ENCODE data around the gene PSPN. TPM values are rescaled to one million over a fixed set of nuclear protein-coding genes. Genes with fewer than 3 reads are reported as not detected.
A peak's percentile ranks its signal among the peaks of the same experiment; 100 is the strongest.

The PSPN gene
- total RNA-seq, 1 experiment from 2014 or later, result 1.9 TPM

DNA sequence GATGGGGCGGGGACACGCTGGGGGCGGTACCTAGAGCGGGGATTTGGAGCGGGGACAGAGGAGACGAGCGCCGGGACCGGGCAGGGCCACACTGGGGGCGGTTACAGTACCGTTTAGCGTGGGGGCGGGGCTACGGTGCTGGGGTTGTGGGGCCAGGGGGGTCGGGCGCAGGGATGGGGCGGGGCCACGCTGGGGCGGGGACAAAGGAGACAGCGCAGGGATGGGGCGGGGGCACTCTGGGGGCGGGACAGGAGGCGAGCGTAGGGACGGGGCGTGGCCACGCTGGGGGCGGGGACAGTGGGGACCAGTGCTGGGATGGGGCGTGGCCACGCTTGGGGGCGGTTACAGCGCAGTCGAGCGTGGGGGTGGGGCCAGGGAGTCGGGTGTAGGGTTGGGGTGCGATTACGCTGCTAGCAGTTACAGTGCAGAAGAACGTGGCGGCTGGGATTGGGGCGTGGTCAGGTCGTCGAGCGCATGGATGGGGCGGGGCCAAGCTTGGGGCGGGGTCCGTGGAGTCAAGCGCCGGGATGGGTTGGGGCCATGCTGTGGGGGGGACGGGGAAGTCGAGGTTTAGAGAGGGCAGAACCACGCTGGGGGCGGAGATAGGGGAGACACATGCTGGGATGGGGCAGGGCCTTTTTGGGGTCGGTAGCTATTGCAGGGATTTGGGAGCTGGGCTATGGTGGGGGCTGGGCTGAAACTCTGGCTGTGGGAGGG is 2.5 kb downstream of the PSPN start:
- peak; percentile 78 for ATAC-seq

DNA sequence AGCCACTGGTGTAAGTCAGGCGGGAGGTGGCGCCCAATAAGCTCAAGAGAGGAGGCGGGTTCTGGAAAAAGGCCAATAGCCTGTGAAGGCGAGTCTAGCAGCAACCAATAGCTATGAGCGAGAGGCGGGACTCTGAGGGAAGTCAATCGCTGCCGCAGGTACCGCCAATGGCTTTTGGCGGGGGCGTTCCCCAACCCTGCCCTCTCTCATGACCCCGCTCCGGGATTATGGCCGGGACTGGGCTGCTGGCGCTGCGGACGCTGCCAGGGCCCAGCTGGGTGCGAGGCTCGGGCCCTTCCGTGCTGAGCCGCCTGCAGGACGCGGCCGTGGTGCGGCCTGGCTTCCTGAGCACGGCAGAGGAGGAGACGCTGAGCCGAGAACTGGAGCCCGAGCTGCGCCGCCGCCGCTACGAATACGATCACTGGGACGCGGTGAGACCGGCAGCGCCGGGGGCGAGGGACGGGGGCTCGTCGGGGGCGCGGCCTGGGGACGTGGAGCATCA is 3.1 kb downstream of the PSPN start, which contains the start of gene ALKBH7:
ALKBH7 (plus strand) TSS at position 201 of the 502 bp plus-strand sequence; CDS start at position 228, 27 bp downstream.
- peaks cover 17% of the 10 kb centered on the region for H3K4me1 Mint-ChIP-seq
- H3K4me3 Mint-ChIP-seq, result peak within 1 kb of the TSS; percentile 85
- H3K9me3 Mint-ChIP-seq, result no peaks in the 10 kb centered on the region
- DNase-seq (ENCODE audit: low spot score) (peak; percentile 96), ATAC-seq (peak; percentile 74)
- H3K36me3 Mint-ChIP-seq, result peaks cover 5% of the 10 kb centered on the region
- peak within 1 kb of the TSS; percentile 99 for H3K27ac Mint-ChIP-seq
- H3K27me3 Mint-ChIP-seq (ENCODE audit: low read depth), result no peaks in the 10 kb centered on the region
- POLR2A ChIA-PET, result interaction anchor here (0.6 to 1.9 kb wide), 11 partner anchors 9 to 395 kb away, joined by 3 to 11 read pairs (median 4); partner anchors contain the start of genes CLPP, GTF2F1, KHSRP and SH2D3A
- CTCF ChIA-PET, result interaction anchor here (0.8 to 4.0 kb wide), 15 partner anchors 12 to 491 kb away, joined by 3 to 18 read pairs (median 4); partner anchors contain the start of genes CLPP and KHSRP
- TF ChIP-seq ZBTB21 (CRISPR knock-in tag; IDR thresholded peaks at IDR 0.05; ENCODE audit: borderline replicate concordance) (0 out of 2 replicates have a peak, but pooled peaks have one; percentile 61), CREB1 (CRISPR knock-in tag; IDR thresholded peaks at IDR 0.05) (no peak), EMX1 (CRISPR knock-in tag; IDR thresholded peaks at IDR 0.05) (no peak), ELF4 (CRISPR knock-in tag; IDR thresholded peaks at IDR 0.05; ENCODE audit: low read depth) (no peak), ZNF219 (CRISPR knock-in tag; IDR thresholded peaks at IDR 0.05; ENCODE audit: borderline replicate concordance) (no peak), ESRRA (CRISPR knock-in tag; IDR thresholded peaks at IDR 0.05; ENCODE audit: borderline replicate concordance) (peak; percentile 82; the same call in 1 of the 2 replicates), FOXJ3 (CRISPR knock-in tag; IDR thresholded peaks at IDR 0.05; ENCODE audit: borderline replicate concordance) (no peak), NFE2L1 (CRISPR knock-in tag; IDR thresholded peaks at IDR 0.05) (no peak), FOXP1 (CRISPR knock-in tag; IDR thresholded peaks at IDR 0.05; ENCODE audit: borderline replicate concordance) (0 out of 2 replicates have a peak, but pooled peaks have one; percentile 75), ZNF263 (CRISPR knock-in tag; IDR thresholded peaks at IDR 0.05; ENCODE audit: low read depth) (no peak), STAT6 (CRISPR knock-in tag; conservative IDR thresholded peaks at IDR 0.05; ENCODE audit: low read depth) (no peak), ZNF512 (CRISPR knock-in tag; IDR thresholded peaks at IDR 0.05; ENCODE audit: borderline replicate concordance) (no peak)
- TF ChIP-seq, protein P1, sequence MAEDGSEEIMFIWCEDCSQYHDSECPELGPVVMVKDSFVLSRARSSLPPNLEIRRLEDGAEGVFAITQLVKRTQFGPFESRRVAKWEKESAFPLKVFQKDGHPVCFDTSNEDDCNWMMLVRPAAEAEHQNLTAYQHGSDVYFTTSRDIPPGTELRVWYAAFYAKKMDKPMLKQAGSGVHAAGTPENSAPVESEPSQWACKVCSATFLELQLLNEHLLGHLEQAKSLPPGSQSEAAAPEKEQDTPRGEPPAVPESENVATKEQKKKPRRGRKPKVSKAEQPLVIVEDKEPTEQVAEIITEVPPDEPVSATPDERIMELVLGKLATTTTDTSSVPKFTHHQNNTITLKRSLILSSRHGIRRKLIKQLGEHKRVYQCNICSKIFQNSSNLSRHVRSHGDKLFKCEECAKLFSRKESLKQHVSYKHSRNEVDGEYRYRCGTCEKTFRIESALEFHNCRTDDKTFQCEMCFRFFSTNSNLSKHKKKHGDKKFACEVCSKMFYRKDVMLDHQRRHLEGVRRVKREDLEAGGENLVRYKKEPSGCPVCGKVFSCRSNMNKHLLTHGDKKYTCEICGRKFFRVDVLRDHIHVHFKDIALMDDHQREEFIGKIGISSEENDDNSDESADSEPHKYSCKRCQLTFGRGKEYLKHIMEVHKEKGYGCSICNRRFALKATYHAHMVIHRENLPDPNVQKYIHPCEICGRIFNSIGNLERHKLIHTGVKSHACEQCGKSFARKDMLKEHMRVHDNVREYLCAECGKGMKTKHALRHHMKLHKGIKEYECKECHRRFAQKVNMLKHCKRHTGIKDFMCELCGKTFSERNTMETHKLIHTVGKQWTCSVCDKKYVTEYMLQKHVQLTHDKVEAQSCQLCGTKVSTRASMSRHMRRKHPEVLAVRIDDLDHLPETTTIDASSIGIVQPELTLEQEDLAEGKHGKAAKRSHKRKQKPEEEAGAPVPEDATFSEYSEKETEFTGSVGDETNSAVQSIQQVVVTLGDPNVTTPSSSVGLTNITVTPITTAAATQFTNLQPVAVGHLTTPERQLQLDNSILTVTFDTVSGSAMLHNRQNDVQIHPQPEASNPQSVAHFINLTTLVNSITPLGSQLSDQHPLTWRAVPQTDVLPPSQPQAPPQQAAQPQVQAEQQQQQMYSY (CRISPR knock-in tag; IDR thresholded peaks at IDR 0.05), result no peak
- TF ChIP-seq, protein P2, sequence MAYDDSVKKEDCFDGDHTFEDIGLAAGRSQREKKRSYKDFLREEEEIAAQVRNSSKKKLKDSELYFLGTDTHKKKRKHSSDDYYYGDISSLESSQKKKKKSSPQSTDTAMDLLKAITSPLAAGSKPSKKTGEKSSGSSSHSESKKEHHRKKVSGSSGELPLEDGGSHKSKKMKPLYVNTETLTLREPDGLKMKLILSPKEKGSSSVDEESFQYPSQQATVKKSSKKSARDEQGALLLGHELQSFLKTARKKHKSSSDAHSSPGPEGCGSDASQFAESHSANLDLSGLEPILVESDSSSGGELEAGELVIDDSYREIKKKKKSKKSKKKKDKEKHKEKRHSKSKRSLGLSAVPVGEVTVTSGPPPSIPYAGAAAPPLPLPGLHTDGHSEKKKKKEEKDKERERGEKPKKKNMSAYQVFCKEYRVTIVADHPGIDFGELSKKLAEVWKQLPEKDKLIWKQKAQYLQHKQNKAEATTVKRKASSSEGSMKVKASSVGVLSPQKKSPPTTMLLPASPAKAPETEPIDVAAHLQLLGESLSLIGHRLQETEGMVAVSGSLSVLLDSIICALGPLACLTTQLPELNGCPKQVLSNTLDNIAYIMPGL (CRISPR knock-in tag; IDR thresholded peaks at IDR 0.05), result peak; percentile 77; the same call in 1 of the 2 replicates
- TF ChIP-seq, protein P3, sequence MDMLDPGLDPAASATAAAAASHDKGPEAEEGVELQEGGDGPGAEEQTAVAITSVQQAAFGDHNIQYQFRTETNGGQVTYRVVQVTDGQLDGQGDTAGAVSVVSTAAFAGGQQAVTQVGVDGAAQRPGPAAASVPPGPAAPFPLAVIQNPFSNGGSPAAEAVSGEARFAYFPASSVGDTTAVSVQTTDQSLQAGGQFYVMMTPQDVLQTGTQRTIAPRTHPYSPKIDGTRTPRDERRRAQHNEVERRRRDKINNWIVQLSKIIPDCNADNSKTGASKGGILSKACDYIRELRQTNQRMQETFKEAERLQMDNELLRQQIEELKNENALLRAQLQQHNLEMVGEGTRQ (CRISPR knock-in tag; IDR thresholded peaks at IDR 0.05), result no peak

More for the DNA sequence above, 2.5 kb downstream of the PSPN start:
- TF ChIP-seq MXD4 (CRISPR knock-in tag; IDR thresholded peaks at IDR 0.05; ENCODE audit: borderline replicate concordance) (no peak), OVOL2 (CRISPR knock-in tag; IDR thresholded peaks at IDR 0.05; ENCODE audit: borderline replicate concordance) (no peak), TP53 (CRISPR knock-in tag; IDR thresholded peaks at IDR 0.05) (0 out of 2 replicates have a peak, but pooled peaks have one; percentile 38), MYBL2 (CRISPR knock-in tag; IDR thresholded peaks at IDR 0.05) (no peak), GTF2I (CRISPR knock-in tag; conservative IDR thresholded peaks at IDR 0.05) (no peak), E2F5 (CRISPR knock-in tag; IDR thresholded peaks at IDR 0.05) (no peak), CBFB (CRISPR knock-in tag; IDR thresholded peaks at IDR 0.05; ENCODE audit: low read depth) (no peak)
- TF ChIP-seq, protein P4, sequence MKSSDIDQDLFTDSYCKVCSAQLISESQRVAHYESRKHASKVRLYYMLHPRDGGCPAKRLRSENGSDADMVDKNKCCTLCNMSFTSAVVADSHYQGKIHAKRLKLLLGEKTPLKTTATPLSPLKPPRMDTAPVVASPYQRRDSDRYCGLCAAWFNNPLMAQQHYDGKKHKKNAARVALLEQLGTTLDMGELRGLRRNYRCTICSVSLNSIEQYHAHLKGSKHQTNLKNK (CRISPR knock-in tag; IDR thresholded peaks at IDR 0.05), result no peak
- Mint-ChIP-seq H3K27ac (peak overlapping the region; percentile 94), H3K9me3 (no peaks in the 10 kb centered on the region), H3K27me3 (ENCODE audit: low read depth) (no peaks in the 10 kb centered on the region), H3K4me3 (peak overlapping the region; percentile 85), H3K36me3 (peaks cover 2% of the 10 kb centered on the region), H3K4me1 (peaks cover 17% of the 10 kb centered on the region)
- ChIA-PET POLR2A (interaction anchor here (0.5 to 1.9 kb wide), 12 partner anchors 10 to 394 kb away, joined by 3 to 11 read pairs (median 4); partner anchors contain the start of genes CLPP, GTF2F1 and SH2D3A), CTCF (interaction anchor here (0.8 to 4.0 kb wide), 14 partner anchors 9 to 491 kb away, joined by 3 to 18 read pairs (median 4); partner anchors contain the start of genes CLPP, GTF2F1 and KHSRP)
- DNase-seq (ENCODE audit: low spot score), result peak; percentile 100
